CD14-positive monocyte (primary cell): ENCODE measurements around the gene NPEPPS. TPM values are rescaled to one million over a fixed set of nuclear protein-coding genes. Genes with fewer than 3 reads are reported as not detected.

Experiments used
- DNase-seq, 3 donors: peaks; one replicate each; pipeline ENCODE4 v3.0.0-alpha.2; 2011 to 2022
- H2AFZ ChIP-seq: 2 replicates; pipeline ENCODE4 v1.6.0; 2012; ENCODE audit warnings: mild to moderate bottlenecking, low read depth, low read length, inconsistent platforms; ENCODE audit not compliant: insufficient read depth, poor library complexity, severe bottlenecking
- H3K27ac ChIP-seq, 2 donors: 1 replicate in 1 of 2; 2 replicates in 1 of 2; pipeline ENCODE4 v1.5.1; 2012 to 2013; ENCODE audit warnings: low read length in 2 of 2, control low read depth in 1 of 2, inconsistent platforms in 1 of 2, low read depth in 1 of 2, mild to moderate bottlenecking in 1 of 2
- H3K27me3 ChIP-seq, 2 donors: one replicate each; pipeline versions ENCODE4 v1.6.0 to v1.6.1; 2011 to 2013; ENCODE audit warnings: low read length in 2 of 2; ENCODE audit not compliant: control insufficient read depth in 2 of 2, insufficient read depth in 2 of 2
- H3K36me3 ChIP-seq, 2 donors: replicated peaks in 1 of 2; 1 replicate in 1 of 2; 2 replicates in 1 of 2; pipeline versions ENCODE4 v1.5.1 to v1.6.1; 2012 to 2013; ENCODE audit warnings: low read length in 2 of 2, control low read depth in 1 of 2, inconsistent platforms in 1 of 2, mild to moderate bottlenecking in 1 of 2; ENCODE audit not compliant: insufficient read depth in 2 of 2, control insufficient read depth in 1 of 2
- H3K4me1 ChIP-seq, 2 donors: 1 replicate in 1 of 2; 2 replicates in 1 of 2; pipeline versions ENCODE4 v1.5.1 to v1.6.1; 2012 to 2013; ENCODE audit warnings: low read length in 2 of 2, control low read depth in 1 of 2, inconsistent platforms in 1 of 2, mild to moderate bottlenecking in 1 of 2, moderate library complexity in 1 of 2; ENCODE audit not compliant: insufficient read depth in 2 of 2, control insufficient read depth in 1 of 2
- H3K4me2 ChIP-seq: replicated peaks from 2 replicates; pipeline ENCODE3; 2012; ENCODE audit warnings: low read length, moderate library complexity, mild to moderate bottlenecking; ENCODE audit not compliant: poor library complexity, severe bottlenecking; ENCODE audit errors: extremely low read depth
- H3K4me3 ChIP-seq, 3 experiments: fragments of 200-600 bp in 1 of 3; sonication (generic) in 1 of 3; replicated peaks in 1 of 3; 1 replicate in 2 of 3; 2 replicates in 1 of 3; pipeline ENCODE4 v1.5.1; 2011 to 2013; ENCODE audit warnings: low read length in 3 of 3, mild to moderate bottlenecking in 3 of 3, control low read depth in 2 of 3, low read depth in 2 of 3, inconsistent platforms in 1 of 3, moderate library complexity in 1 of 3
- H3K79me2 ChIP-seq: 2 replicates; pipeline ENCODE4 v1.6.0; 2012; ENCODE audit warnings: mild to moderate bottlenecking, control low read depth, inconsistent platforms, low read length, moderate library complexity; ENCODE audit not compliant: insufficient read depth
- H3K9ac ChIP-seq: 2 replicates; pipeline ENCODE4 v1.6.0; 2017; ENCODE audit warnings: low read length, mild to moderate bottlenecking; ENCODE audit not compliant: insufficient read depth, poor library complexity, severe bottlenecking
- H3K9me3 ChIP-seq, 2 donors: replicated peaks in 1 of 2; 1 replicate in 1 of 2; 2 replicates in 1 of 2; pipeline versions ENCODE4 v1.5.1 to v1.6.1; 2012 to 2013; ENCODE audit warnings: low read length in 2 of 2, control low read depth in 1 of 2; ENCODE audit not compliant: control insufficient read depth in 1 of 2, insufficient read depth in 1 of 2
- H4K20me1 ChIP-seq: 2 replicates; pipeline ENCODE4 v1.6.0; 2012; ENCODE audit warnings: mild to moderate bottlenecking, low read length, control low read depth, moderate library complexity; ENCODE audit not compliant: insufficient read depth
- H3K27ac Mint-ChIP-seq, 7 donors: one replicate each; pipeline ENCODE4 v1.8.0; 2020; ENCODE audit warnings: mild to moderate bottlenecking in 7 of 7, mixed read lengths in 7 of 7, moderate library complexity in 6 of 7, inconsistent platforms in 2 of 7
- H3K27me3 Mint-ChIP-seq, 3 donors: one replicate each; pipeline ENCODE4 v1.8.0; 2021 to 2022; ENCODE audit warnings: low read depth in 3 of 3, mild to moderate bottlenecking in 3 of 3, mixed read lengths in 3 of 3, moderate library complexity in 3 of 3, inconsistent platforms in 1 of 3
- H3K36me3 Mint-ChIP-seq, 2 donors: one replicate each; pipeline ENCODE4 v1.8.0; 2020; ENCODE audit warnings: mixed read lengths in 2 of 2, inconsistent platforms in 1 of 2, mild to moderate bottlenecking in 1 of 2
- H3K4me1 Mint-ChIP-seq: one replicate; pipeline ENCODE4 v1.8.0; 2020; ENCODE audit warnings: mild to moderate bottlenecking, mixed read lengths
- H3K4me3 Mint-ChIP-seq, 2 donors: one replicate each; pipeline ENCODE4 v1.8.0; 2020; ENCODE audit warnings: mild to moderate bottlenecking in 2 of 2, mixed read lengths in 2 of 2, moderate library complexity in 1 of 2
- H3K9me3 Mint-ChIP-seq, 7 donors: one replicate each; pipeline ENCODE4 v1.8.0; 2020 to 2022; ENCODE audit warnings: mixed read lengths in 7 of 7, mild to moderate bottlenecking in 6 of 7, moderate library complexity in 6 of 7, inconsistent platforms in 2 of 7
- CTCF ChIP-seq: fragments of 200-600 bp; IDR thresholded peaks from one replicate; pipeline ENCODE4 v1.8.0; 2022; ENCODE audit warnings: antibody characterized with exemption, mild to moderate bottlenecking
- WGBS: methylation state at CpG from one replicate; pipeline ENCODE4 v1.1.5; 2013; ENCODE audit warnings: missing lambda C conversion rate; ENCODE audit not compliant: insufficient coverage; 5-methylcytosine and 5-hydroxymethylcytosine counted together
- intact Hi-C, 2 donors: fragments of 100-400 bp; cut with micrococcal nuclease; formaldehyde crosslinking; loops; one replicate each; pipeline versions ENCODE4 v1.15.0 to v1.15.1; 2023
- polyA plus RNA-seq, 3 donors: library from polyadenylated mRNA; depleted of rRNA in 1 of 3; unstranded in 2 of 3; stranded (reverse) in 1 of 3; fragments of 300-500 nt in 2 of 3; fragments of >200 nt in 1 of 3; fragmentation: Illumina TruSeq in 2 of 3; gene quantifications; 1 replicate in 2 of 3; 2 replicates in 1 of 3; pipeline ENCODE4 v1.2.3, GENCODE V29; 2012 to 2021

The NPEPPS gene
- polyA plus RNA-seq, 3 donors = 38.3 to 80.1 (median 53.1) TPM

GRCh38 chr17:47654991-47655390 lies 124.1 kb downstream of the NPEPPS start:
- intact Hi-C loops = no loop called here
- Mint-ChIP-seq H3K36me3 (peaks cover 63 to 74% of the 10 kb centered on the region in 2 donors), H3K27me3 (peaks cover 0 to 2% (median 0%) of the 10 kb centered on the region in 3 donors), H3K4me1 (peaks cover 33% of the 10 kb centered on the region), H3K4me3 (no peak overlapping the region), H3K9me3 (no peaks in the 10 kb centered on the region), H3K27ac (peak overlapping the region in 3 of 7 donors; percentile 28 to 52 (median 31))
- TF ChIP-seq CTCF = no peak
- H3K4me3 ChIP-seq = no peak overlapping the region
- H3K79me2 ChIP-seq = peaks cover 86% of the 10 kb centered on the region
- no peak overlapping the region for H2AFZ ChIP-seq
- peaks cover 79% of the 10 kb centered on the region for H4K20me1 ChIP-seq
- DNase-seq = no peak
- 90% methylated on average over 2 of the region's 6 CpGs for WGBS
- no peaks in the 10 kb centered on the region for H3K27me3 ChIP-seq
- no peaks in the 10 kb centered on the region for H3K9me3 ChIP-seq
- peak overlapping the region in 1 of 2 donors; percentile 57 for H3K27ac ChIP-seq
- no peak overlapping the region for H3K9ac ChIP-seq
- H3K4me1 ChIP-seq = peaks cover 32 to 48% of the 10 kb centered on the region in 2 donors
- no peak overlapping the region for H3K4me2 ChIP-seq
- peaks cover 70 to 78% of the 10 kb centered on the region in 2 donors for H3K36me3 ChIP-seq

GRCh38 chr17:47660064-47660492 lies 129.2 kb downstream of the NPEPPS start:
- Histone ChIP-seq H3K9me3 (no peaks in the 10 kb centered on the region), H3K36me3 (peaks cover 82 to 86% of the 10 kb centered on the region in 2 donors), H4K20me1 (peaks cover 45% of the 10 kb centered on the region), H3K4me3 (peak overlapping the region; percentile 6 to 74 (median 51)), H2AFZ (peak overlapping the region; percentile 37), H3K27ac (peak overlapping the region in 1 of 2 donors; percentile 76), H3K27me3 (no peaks in the 10 kb centered on the region), H3K4me1 (peaks cover 25 to 36% of the 10 kb centered on the region in 2 donors), H3K79me2 (peaks cover 70% of the 10 kb centered on the region), H3K4me2 (peak overlapping the region; percentile 76), H3K9ac (no peak overlapping the region)
- 50% methylated on average over 1 of the region's 6 CpGs for WGBS
- Mint-ChIP-seq H3K36me3 (peaks cover 67 to 82% of the 10 kb centered on the region in 2 donors), H3K4me3 (peak overlapping the region; percentile 53 to 57), H3K27me3 (no peaks in the 10 kb centered on the region), H3K27ac (peak overlapping the region; percentile 45 to 88 (median 77)), H3K9me3 (no peaks in the 10 kb centered on the region), H3K4me1 (peaks cover 26% of the 10 kb centered on the region)
- intact Hi-C loops = loop anchor here in 1 of 2 donors (10.0 kb wide), 1 partner anchor 235 kb away; the partner anchor contains the start of gene SP2
- DNase-seq = peak; percentile 36 to 67 (median 64)
- TF ChIP-seq CTCF = peak; percentile 25
